Upper lobe of right lung (tissue), 1 donor: ENCODE measurements around the gene ZYG11A. TPM values are rescaled to one million over a fixed set of nuclear protein-coding genes. Genes with fewer than 3 reads are reported as not detected.

Experiments used
- ATAC-seq: fragments of 200-7000 bp; cut with Tn5 transposase; one replicate; pipeline ENCODE4 v1.9.1; 2020; ENCODE audit warnings: mild to moderate bottlenecking, moderate library complexity
- DNase-seq: peaks from one replicate; pipeline ENCODE4 v3.0.0-alpha.2; 2020
- H3K27ac ChIP-seq: fragments of 200-600 bp; one replicate; pipeline ENCODE4 v1.8.0; 2022
- H3K27me3 ChIP-seq: fragments of 200-600 bp; one replicate; pipeline ENCODE4 v1.8.0; 2022; ENCODE audit warnings: mild to moderate bottlenecking
- H3K36me3 ChIP-seq: fragments of 200-600 bp; one replicate; pipeline ENCODE4 v1.8.0; 2022
- H3K4me1 ChIP-seq: fragments of 200-600 bp; one replicate; pipeline ENCODE4 v1.8.0; 2022
- H3K4me3 ChIP-seq: fragments of 200-600 bp; one replicate; pipeline ENCODE4 v1.8.0; 2022; ENCODE audit warnings: mild to moderate bottlenecking
- H3K9me3 ChIP-seq: fragments of 200-600 bp; one replicate; pipeline ENCODE4 v1.8.0; 2022
- intact Hi-C: fragments of 100-400 bp; cut with DNase I; formaldehyde crosslinking; loops from one replicate; pipeline ENCODE4 v1.11.0; 2022
- total RNA-seq: library from RNA; stranded (reverse); fragmentation: NEBNext Ultra II Directional; extraction: Animal tissue kit (Norgen Biotek cat#: 25700); gene quantifications from one replicate; pipeline ENCODE4 v1.2.1, GENCODE V29; 2021
- TF ChIP-seq, protein P1 (sequence below): fragments of 200-600 bp; IDR thresholded peaks from one replicate; pipeline ENCODE4 v1.8.0; 2022; ENCODE audit warnings: antibody characterized with exemption
- donor health status: DM: no; HTN: yes; CAD: no; lungs with severe emphysema.

Gene ZYG11A
- total RNA-seq, 1 donor from 2014 or later, result not detected

DNA sequence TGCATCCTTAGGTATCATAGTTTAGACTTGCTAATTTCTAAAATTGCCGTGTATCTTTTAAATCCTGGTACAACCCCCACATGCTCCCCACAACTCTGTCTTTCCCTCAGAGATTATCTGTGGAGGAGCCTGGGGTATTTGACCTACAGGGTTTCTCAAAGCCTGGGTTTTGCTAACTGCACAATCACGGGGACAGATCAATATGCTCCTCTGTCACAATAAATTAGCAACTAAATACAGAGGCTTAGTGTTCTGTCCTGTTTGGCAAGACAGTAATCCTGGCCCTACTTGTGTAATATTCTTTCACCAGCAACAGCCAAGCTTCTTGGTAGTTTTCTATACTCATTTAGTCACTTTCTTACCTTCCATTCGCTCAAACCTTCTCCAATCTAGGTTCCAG lies 70.5 kb downstream of the ZYG11A start:
- no peak overlapping the region for H3K27ac ChIP-seq
- H3K27me3 ChIP-seq, result no peaks in the 10 kb centered on the region
- H3K4me1 ChIP-seq, result no peaks in the 10 kb centered on the region
- TF ChIP-seq, protein P1, sequence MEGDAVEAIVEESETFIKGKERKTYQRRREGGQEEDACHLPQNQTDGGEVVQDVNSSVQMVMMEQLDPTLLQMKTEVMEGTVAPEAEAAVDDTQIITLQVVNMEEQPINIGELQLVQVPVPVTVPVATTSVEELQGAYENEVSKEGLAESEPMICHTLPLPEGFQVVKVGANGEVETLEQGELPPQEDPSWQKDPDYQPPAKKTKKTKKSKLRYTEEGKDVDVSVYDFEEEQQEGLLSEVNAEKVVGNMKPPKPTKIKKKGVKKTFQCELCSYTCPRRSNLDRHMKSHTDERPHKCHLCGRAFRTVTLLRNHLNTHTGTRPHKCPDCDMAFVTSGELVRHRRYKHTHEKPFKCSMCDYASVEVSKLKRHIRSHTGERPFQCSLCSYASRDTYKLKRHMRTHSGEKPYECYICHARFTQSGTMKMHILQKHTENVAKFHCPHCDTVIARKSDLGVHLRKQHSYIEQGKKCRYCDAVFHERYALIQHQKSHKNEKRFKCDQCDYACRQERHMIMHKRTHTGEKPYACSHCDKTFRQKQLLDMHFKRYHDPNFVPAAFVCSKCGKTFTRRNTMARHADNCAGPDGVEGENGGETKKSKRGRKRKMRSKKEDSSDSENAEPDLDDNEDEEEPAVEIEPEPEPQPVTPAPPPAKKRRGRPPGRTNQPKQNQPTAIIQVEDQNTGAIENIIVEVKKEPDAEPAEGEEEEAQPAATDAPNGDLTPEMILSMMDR, result no peak
- peaks cover 2% of the 10 kb centered on the region for H3K36me3 ChIP-seq
- intact Hi-C loops, result no loop called here
- no peak overlapping the region for H3K4me3 ChIP-seq
- ATAC-seq (no peak), DNase-seq (no peak)
- H3K9me3 ChIP-seq, result no peaks in the 10 kb centered on the region

DNA sequence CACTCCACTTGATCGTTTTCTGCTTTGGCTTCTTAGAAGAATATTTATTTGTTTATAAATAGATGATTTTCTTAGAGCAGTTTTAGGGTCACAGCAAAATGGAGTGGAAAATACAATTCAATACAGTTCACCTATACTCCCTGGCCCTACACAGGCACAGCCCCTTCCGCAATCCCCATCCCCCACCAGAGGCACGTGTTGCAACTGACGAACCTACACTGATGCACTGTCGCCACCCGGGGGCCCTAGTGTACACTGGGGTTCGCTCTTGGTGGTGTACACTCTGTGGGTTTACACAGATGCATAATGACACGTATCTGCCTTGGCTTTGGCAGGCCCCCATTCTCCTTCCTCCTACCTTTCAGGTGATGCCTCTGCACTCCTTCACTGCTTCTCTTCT lies 71.0 kb downstream of the ZYG11A start:
- H3K27ac ChIP-seq, result no peak overlapping the region
- H3K9me3 ChIP-seq, result no peaks in the 10 kb centered on the region
- H3K27me3 ChIP-seq, result no peaks in the 10 kb centered on the region
- H3K4me3 ChIP-seq, result no peak overlapping the region
- H3K36me3 ChIP-seq, result no peaks in the 10 kb centered on the region
- DNase-seq (no peak), ATAC-seq (no peak)
- intact Hi-C loops, result no loop called here
- TF ChIP-seq, protein P1, result no peak
- no peaks in the 10 kb centered on the region for H3K4me1 ChIP-seq

- Histone ChIP-seq H3K4me1 (no peaks in the 10 kb centered on the region), H3K27me3 (no peaks in the 10 kb centered on the region), H3K36me3 (no peaks in the 10 kb centered on the region), H3K27ac (no peak overlapping the region), H3K4me3 (no peak overlapping the region), H3K9me3 (no peaks in the 10 kb centered on the region)
- TF ChIP-seq, protein P1, result no peak
- DNase-seq (no peak), ATAC-seq (no peak)
- intact Hi-C loops, result no loop called here
Measured at GRCh38 chr1:52914463-52914862, 71.9 kb downstream of the ZYG11A start.

GRCh38 chr1:52915211-52915854 lies 72.8 kb downstream of the ZYG11A start:
- no peak for DNase-seq
- intact Hi-C loops, result no loop called here
- Histone ChIP-seq H3K9me3 (no peaks in the 10 kb centered on the region), H3K27me3 (no peaks in the 10 kb centered on the region), H3K4me1 (no peaks in the 10 kb centered on the region), H3K4me3 (no peak overlapping the region), H3K27ac (no peak overlapping the region), H3K36me3 (no peaks in the 10 kb centered on the region)
- ATAC-seq, result no peak
- TF ChIP-seq, protein P1, result no peak

DNA sequence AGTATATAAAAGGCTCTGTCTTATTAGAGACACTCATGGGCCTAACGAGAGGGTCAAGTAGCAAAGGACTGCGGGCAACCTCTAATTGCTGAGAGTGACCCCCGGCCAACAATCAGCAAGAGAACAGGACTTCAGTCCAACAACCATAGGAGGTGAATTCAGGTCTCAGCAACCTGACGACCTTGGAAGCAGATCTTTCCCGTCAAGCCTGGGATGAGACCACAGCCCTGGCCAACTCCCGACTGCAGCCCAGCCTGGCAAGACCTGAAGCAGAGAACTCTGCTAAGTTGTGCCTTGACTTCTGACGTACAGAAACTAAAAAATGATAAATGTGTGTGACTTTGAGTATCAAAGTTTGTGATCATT lies 73.3 kb downstream of the ZYG11A start:
- Histone ChIP-seq H3K36me3 (no peaks in the 10 kb centered on the region), H3K27ac (no peak overlapping the region), H3K4me3 (no peak overlapping the region), H3K4me1 (no peaks in the 10 kb centered on the region), H3K9me3 (no peaks in the 10 kb centered on the region), H3K27me3 (no peaks in the 10 kb centered on the region)
- intact Hi-C loops, result no loop called here
- ATAC-seq (no peak), DNase-seq (no peak)
- TF ChIP-seq, protein P1, result no peak
